HCT116 (cell line): ENCODE measurements around the gene P2RX5. TPM values are rescaled to one million over a fixed set of nuclear protein-coding genes. Genes with fewer than 3 reads are reported as not detected.

Experiments used
- ATAC-seq: fragments of 200-7000 bp; cut with Tn5 transposase; 2 replicates; pipeline ENCODE4 v1.9.1; 2020; ENCODE audit warnings: mild to moderate bottlenecking, moderate library complexity
- BruUV-seq: library from RNA; stranded (reverse); fragments of 400-500 nt; replicated peaks from 2 replicates; lab custom pipeline; 2021; lab: Mats Ljungman, UMichigan
- CTCF ChIA-PET: fragments of 300-600 bp; sonication (Branson Sonifier 250); formaldehyde crosslinking; loops from one replicate; lab custom pipeline; 2021; ENCODE audit warnings: antibody characterized with exemption; lab: Charles Lee
- POLR2A ChIA-PET: fragments of 300-600, 350-600 bp; sonication (Branson Sonifier 250); formaldehyde crosslinking; loops from one replicate; lab custom pipeline; 2021; ENCODE audit warnings: antibody characterized with exemption; lab: Charles Lee
- RAD21 ChIA-PET, 2 experiments: fragments of 300-600 bp; sonication (Branson Sonifier 250); formaldehyde crosslinking; loops; one replicate each; lab custom pipeline; 2023; ENCODE audit warnings: low total read pairs in 2 of 2; ENCODE audit not compliant: uncharacterized antibody in 2 of 2, unreplicated experiment in 2 of 2, low non-redundant PET in 1 of 2; lab: Charles Lee
- DNase-seq: peaks from one replicate; pipeline ENCODE4 v3.0.0-alpha.2; 2010; ENCODE audit warnings: low read depth, low spot score
- H2AFZ ChIP-seq: fragments of 200-600 bp; shearing (Covaris generic), sonication (generic); 2 replicates; pipeline ENCODE4 v1.6.1; 2017; ENCODE audit warnings: low read depth, mixed run types, mixed read lengths, antibody characterized with exemption, low read length; ENCODE audit not compliant: poor library complexity, severe bottlenecking
- H3K27ac ChIP-seq: 2 replicates; pipeline ENCODE4 v1.5.1; 2012; ENCODE audit warnings: low read depth, low read length
- H3K27me3 ChIP-seq: fragments of 200-600 bp; sonication (generic); 2 replicates; pipeline ENCODE4 v1.6.1; 2016; ENCODE audit warnings: mixed run types, low read length, mixed read lengths; ENCODE audit not compliant: insufficient read depth
- H3K36me3 ChIP-seq, 2 experiments: fragments of 200-500 bp in 1 of 2; fragments of 200-600 bp in 1 of 2; sonication (Bioruptor generic) in 1 of 2; sonication (generic) in 1 of 2; 2 replicates each; pipeline versions ENCODE4 v1.5.1 to v1.6.1; 2014 to 2016; ENCODE audit warnings: low read length in 2 of 2, inconsistent platforms in 1 of 2, mixed read lengths in 1 of 2, mixed run types in 1 of 2; ENCODE audit not compliant: insufficient read depth in 2 of 2, control insufficient read depth in 1 of 2
- H3K4me1 ChIP-seq, 2 experiments: fragments of 200-600 bp in 1 of 2; sonication (generic) in 1 of 2; 2 replicates each; pipeline versions ENCODE4 v1.5.1 to v1.6.1; 2012 to 2017; ENCODE audit warnings: low read length in 2 of 2, inconsistent platforms in 1 of 2, mild to moderate bottlenecking in 1 of 2, mixed read lengths in 1 of 2, mixed run types in 1 of 2, moderate library complexity in 1 of 2; ENCODE audit not compliant: insufficient read depth in 2 of 2, control insufficient read depth in 1 of 2
- H3K4me2 ChIP-seq: fragments of 200-600 bp; sonication (generic); 2 replicates; pipeline ENCODE4 v1.6.1; 2017; ENCODE audit warnings: mixed run types, low read length, mixed read lengths
- H3K4me3 ChIP-seq, 2 experiments: fragments of 200-600 bp in 1 of 2; sonication (generic) in 1 of 2; replicated peaks in 1 of 2; 2 replicates each; pipeline ENCODE4 v1.5.1; 2011 to 2016; ENCODE audit warnings: low read length in 2 of 2, control low read depth in 1 of 2, low read depth in 1 of 2, mild to moderate bottlenecking in 1 of 2, mixed read lengths in 1 of 2, mixed run types in 1 of 2
- H3K79me2 ChIP-seq: fragments of 200-600 bp; sonication (generic); 2 replicates; pipeline ENCODE4 v1.6.1; 2017; ENCODE audit warnings: mild to moderate bottlenecking, mixed run types, low read length, moderate library complexity, mixed read lengths; ENCODE audit not compliant: insufficient read depth
- H3K9ac ChIP-seq: fragments of 200-600 bp; sonication (generic); 2 replicates; pipeline ENCODE4 v1.6.1; 2016; ENCODE audit warnings: low read length, mixed read lengths
- H3K9me2 ChIP-seq: fragments of 200-600 bp; sonication (generic), shearing (Covaris generic); 2 replicates; pipeline ENCODE4 v1.6.1; 2017; ENCODE audit warnings: mixed run types, mild to moderate bottlenecking, moderate library complexity; ENCODE audit not compliant: insufficient read depth
- H3K9me3 ChIP-seq, 2 experiments: fragments of 200-500 bp in 1 of 2; fragments of 200-600 bp in 1 of 2; sonication (Bioruptor generic) in 1 of 2; sonication (generic) in 1 of 2; 2 replicates each; pipeline ENCODE4 v1.6.1; 2014 to 2017; ENCODE audit warnings: low read length in 2 of 2, mixed read lengths in 2 of 2, inconsistent platforms in 1 of 2, low read depth in 1 of 2, mild to moderate bottlenecking in 1 of 2, mixed run types in 1 of 2, moderate library complexity in 1 of 2; ENCODE audit not compliant: control insufficient read depth in 1 of 2, insufficient read depth in 1 of 2
- H4K20me1 ChIP-seq: fragments of 200-600 bp; sonication (generic), shearing (Covaris generic); 2 replicates; pipeline ENCODE4 v1.6.1; 2017; ENCODE audit warnings: mixed run types, mild to moderate bottlenecking, moderate library complexity; ENCODE audit not compliant: insufficient read depth
- CBX3 ChIP-seq: IDR thresholded peaks from 2 replicates; pipeline ENCODE4 v1.6.1; 2012; ENCODE audit warnings: low read depth
- CEBPB ChIP-seq: IDR thresholded peaks from 2 replicates; pipeline ENCODE4 v1.6.1; 2012; ENCODE audit warnings: low read depth
- CTCF ChIP-seq, 3 experiments: fragments of 200-600 bp in 1 of 3; sonication (generic) in 1 of 3; IDR thresholded peaks in 2 of 3; conservative IDR thresholded peaks in 1 of 3; 2 replicates each; pipeline ENCODE4 v1.5.1; 2012 to 2017; ENCODE audit warnings: low read depth in 2 of 3, low read length in 2 of 3, antibody characterized with exemption in 1 of 3, borderline replicate concordance in 1 of 3, control low read depth in 1 of 3, mild to moderate bottlenecking in 1 of 3, mixed read lengths in 1 of 3, mixed run types in 1 of 3, moderate library complexity in 1 of 3; ENCODE audit not compliant: insufficient read depth in 1 of 3
- EZH2 ChIP-seq: fragments of 200-600 bp; sonication (generic); IDR thresholded peaks from 2 replicates; pipeline ENCODE4 v1.6.1; 2017; ENCODE audit warnings: antibody characterized with exemption, mixed run types
- EZH2phosphoT487 ChIP-seq: fragments of 200-600 bp; IDR thresholded peaks from 2 replicates; pipeline ENCODE4 v1.6.1; 2018; ENCODE audit warnings: antibody characterized with exemption, borderline replicate concordance
- FOSL1 ChIP-seq: IDR thresholded peaks from 2 replicates; pipeline ENCODE4 v1.6.1; 2012; ENCODE audit warnings: low read depth
- JUND ChIP-seq: IDR thresholded peaks from 2 replicates; pipeline ENCODE4 v1.6.1; 2012
- POLR2A ChIP-seq: IDR thresholded peaks from 2 replicates; pipeline ENCODE4 v1.7.0; 2011; ENCODE audit warnings: borderline replicate concordance; ENCODE audit not compliant: insufficient read depth, insufficient read length; ENCODE audit errors: extremely low read depth
- SIN3A ChIP-seq: IDR thresholded peaks from 2 replicates; pipeline ENCODE4 v1.6.1; 2012; ENCODE audit warnings: low read depth
- SRF ChIP-seq: IDR thresholded peaks from 2 replicates; pipeline ENCODE4 v1.6.1; 2012; ENCODE audit warnings: low read depth
- YY1 ChIP-seq: IDR thresholded peaks from 2 replicates; pipeline ENCODE4 v1.6.1; 2011; ENCODE audit warnings: low read length, low read depth, moderate library complexity, mild to moderate bottlenecking; ENCODE audit not compliant: insufficient replicate concordance; ENCODE audit errors: extremely low read depth
- ZFX ChIP-seq: fragments of 450-650 bp; IDR thresholded peaks from 2 replicates; pipeline ENCODE4 v1.6.1; 2017
- ZNF274 ChIP-seq: fragments of 200-500 bp; sonication (Bioruptor generic); IDR thresholded peaks from 2 replicates; pipeline ENCODE4 v1.6.1; 2014; ENCODE audit warnings: mild to moderate bottlenecking, low read depth, low read length, inconsistent platforms
- intact Hi-C: fragments of 100-400 bp; cut with micrococcal nuclease; formaldehyde crosslinking; loops from 2 replicates; pipeline ENCODE4 v1.10.0; 2022
- total RNA-seq: library from RNA; stranded (reverse); gene quantifications from one replicate; pipeline ENCODE4 v1.2.1, GENCODE V29; 2021; ENCODE audit not compliant: unreplicated experiment
- TF ChIP-seq, protein P1 (sequence below): IDR thresholded peaks from 2 replicates; pipeline ENCODE4 v1.6.1; 2011; ENCODE audit warnings: mild to moderate bottlenecking, low read length, moderate library complexity; ENCODE audit not compliant: insufficient replicate concordance; ENCODE audit errors: extremely low read depth

Gene P2RX5
- total RNA-seq, 1 experiment from 2014 or later: 9.0 TPM

DNA sequence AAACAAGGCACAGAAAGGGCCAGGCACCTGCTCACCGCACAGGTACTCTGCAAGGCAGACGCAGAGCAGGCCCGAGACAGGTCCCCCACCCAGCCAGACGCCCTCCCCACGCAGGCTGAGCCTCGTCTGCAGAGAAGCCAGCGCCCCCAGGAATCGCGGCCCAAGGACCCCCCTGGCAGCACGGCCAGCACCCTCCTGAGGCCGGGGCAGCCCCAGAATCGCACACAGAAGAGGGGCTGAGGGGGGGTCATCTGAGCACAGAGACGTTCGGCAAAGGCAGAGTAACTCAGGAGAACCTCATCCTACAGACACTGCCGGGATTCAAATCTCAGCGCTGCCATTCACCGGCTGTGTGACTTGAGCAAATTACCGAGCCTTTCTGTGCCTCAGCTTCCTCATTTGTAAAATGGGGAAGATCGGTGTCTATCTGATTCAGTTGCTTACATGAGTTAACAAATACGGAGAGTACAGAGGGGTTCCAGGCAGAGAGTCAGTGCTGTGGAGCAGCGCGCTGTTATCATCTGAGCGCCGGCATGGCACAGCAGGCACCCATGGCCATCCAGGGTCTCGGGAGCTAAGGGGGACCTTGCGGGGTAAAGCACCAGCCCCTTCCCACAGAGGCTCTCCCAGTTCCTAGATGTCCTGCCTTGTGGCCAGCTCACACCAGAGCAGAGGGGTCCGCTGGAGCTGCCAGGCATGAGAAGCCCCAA, 17.0 kb downstream of the P2RX5 start:
- Histone ChIP-seq H3K9me3 (no peaks in the 10 kb centered on the region), H2AFZ (no peak overlapping the region), H3K79me2 (no peaks in the 10 kb centered on the region), H3K4me2 (no peak overlapping the region), H3K27me3 (no peaks in the 10 kb centered on the region), H3K27ac (no peak overlapping the region), H3K36me3 (no peaks in the 10 kb centered on the region), H3K4me3 (no peak overlapping the region), H3K4me1 (peaks cover 0 to 10% of the 10 kb centered on the region in 2 experiments; a peak in 3 of 4 replicates), H3K9me2 (no peaks in the 10 kb centered on the region), H3K9ac (no peak overlapping the region), H4K20me1 (no peaks in the 10 kb centered on the region)
- DNase-seq: no peak
- no TSS peak for BruUV-seq
- CTCF ChIA-PET: interaction anchor here (1.6 kb wide), 1 partner anchor 13 kb away, joined by 3 read pairs; no protein-coding TSS in a partner anchor
- TF ChIP-seq, protein P1, sequence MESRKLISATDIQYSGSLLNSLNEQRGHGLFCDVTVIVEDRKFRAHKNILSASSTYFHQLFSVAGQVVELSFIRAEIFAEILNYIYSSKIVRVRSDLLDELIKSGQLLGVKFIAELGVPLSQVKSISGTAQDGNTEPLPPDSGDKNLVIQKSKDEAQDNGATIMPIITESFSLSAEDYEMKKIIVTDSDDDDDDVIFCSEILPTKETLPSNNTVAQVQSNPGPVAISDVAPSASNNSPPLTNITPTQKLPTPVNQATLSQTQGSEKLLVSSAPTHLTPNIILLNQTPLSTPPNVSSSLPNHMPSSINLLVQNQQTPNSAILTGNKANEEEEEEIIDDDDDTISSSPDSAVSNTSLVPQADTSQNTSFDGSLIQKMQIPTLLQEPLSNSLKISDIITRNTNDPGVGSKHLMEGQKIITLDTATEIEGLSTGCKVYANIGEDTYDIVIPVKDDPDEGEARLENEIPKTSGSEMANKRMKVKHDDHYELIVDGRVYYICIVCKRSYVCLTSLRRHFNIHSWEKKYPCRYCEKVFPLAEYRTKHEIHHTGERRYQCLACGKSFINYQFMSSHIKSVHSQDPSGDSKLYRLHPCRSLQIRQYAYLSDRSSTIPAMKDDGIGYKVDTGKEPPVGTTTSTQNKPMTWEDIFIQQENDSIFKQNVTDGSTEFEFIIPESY: no peak
- TF ChIP-seq CEBPB (no peak), ZFX (no peak), POLR2A (no peak), EZH2phosphoT487 (no peak), CBX3 (no peak), SIN3A (no peak), FOSL1 (no peak), SRF (no peak), EZH2 (no peak), CTCF (IDR thresholded peaks at IDR 0.05 in 2 of 3, conservative IDR thresholded peaks at IDR 0.05 in 1 of 3; ENCODE audit: borderline replicate concordance in 1 of 3, insufficient read depth in 1 of 3, low read depth in 2 of 3, low read length in 2 of 3) (no peak), JUND (no peak), ZNF274 (no peak), YY1 (no peak)
- POLR2A ChIA-PET: no interaction called here
- RAD21 ChIA-PET: no interaction called here
- ATAC-seq: no peak
- intact Hi-C loops: no loop called here
